Pancreas (tissue), 10 donors: ENCODE measurements around the gene TWIST2. TPM values are rescaled to one million over a fixed set of nuclear protein-coding genes. Genes with fewer than 3 reads are reported as not detected.

Source experiments
- ATAC-seq, 4 donors: fragments of 200-7000 bp; cut with Tn5 transposase; one replicate each; pipeline versions ENCODE4 v1.8.0 to v1.9.1; 2020; ENCODE audit warnings: mild to moderate bottlenecking in 4 of 4, moderate library complexity in 4 of 4
- DNase-seq, 6 donors: peaks; one replicate each; pipeline ENCODE4 v3.0.0-alpha.2; 2020
- FAIRE-seq: peaks from 2 replicates; lab custom pipeline; 2012; peaks lifted over from hg19 to GRCh38; lab: Jason Lieb, UNC
- H3K27ac ChIP-seq, 4 donors: fragments of 200-600 bp; sonication (generic); 1 replicate in 3 of 4; 2 replicates in 1 of 4; pipeline versions ENCODE4 v1.5.0 to v1.8.0; 2020
- H3K27me3 ChIP-seq, 4 donors: fragments of 200-600 bp; one replicate each; pipeline ENCODE4 v1.8.0; 2021
- H3K36me3 ChIP-seq, 3 donors: fragments of 200-600 bp; sonication (generic) in 1 of 3; one replicate each; pipeline versions ENCODE4 v1.5.0 to v1.8.0; 2020 to 2021
- H3K4me1 ChIP-seq, 3 donors: fragments of 200-600 bp; one replicate each; pipeline ENCODE4 v1.8.0; 2021
- H3K4me3 ChIP-seq, 4 donors: fragments of 200-600 bp; sonication (generic) in 2 of 4; one replicate each; pipeline versions ENCODE4 v1.5.0 to v1.8.0; 2020 to 2021
- H3K9me3 ChIP-seq, 4 donors: fragments of 200-600 bp; one replicate each; pipeline ENCODE4 v1.8.0; 2021
- CTCF ChIP-seq, 4 donors: fragments of 200-600 bp; sonication (generic) in 3 of 4; IDR thresholded peaks; one replicate each; pipeline versions ENCODE4 v1.5.0 to v1.8.0; 2021; ENCODE audit warnings: antibody characterized with exemption in 4 of 4
- WGBS, 2 donors: extraction: QIAGEN DNeasy Blood & Tissue Kit; methylation state at CpG; one replicate each; pipeline ENCODE4 v1.1.7; 2013; 5-methylcytosine and 5-hydroxymethylcytosine counted together
- intact Hi-C, 3 donors: fragments of 100-400 bp; cut with DNase I; formaldehyde crosslinking; loops; one replicate each; pipeline versions ENCODE4 v1.11.1 to v1.14.2; 2022
- polyA plus RNA-seq, 2 donors: library from polyadenylated mRNA; stranded (reverse); fragments of 200-250 nt; gene quantifications; one replicate each; pipeline ENCODE4 v1.2.3, GENCODE V29; 2013
- total RNA-seq, 6 donors: library from RNA; stranded (reverse); fragmentation: NEBNext Ultra II Directional in 4 of 6; extraction: Animal tissue kit (Norgen Biotek cat#: 25700) in 4 of 6; gene quantifications; one replicate each; pipeline versions ENCODE4 v1.2.1 to v1.2.4, GENCODE V29; 2021 to 2023
- donor health status: healthy with polysubstance abuse.
- donor health status: DM: no; HTN: no; CAD: no; lungs with moderate emphysema.
- donor health status: DM: no; HTN: no; CAD: no.
- donor health status: control.
- donor health status: control.
- donor health status: Bipolar disorder and iron deficiency.
- donor health status: DM: yes; HTN: yes; CAD: no.
- donor health status: DM: no; HTN: no; CAD: no.
- donor health status: DM: no; HTN: no; CAD: no.
- donor health status: DM: yes; HTN: yes; CAD: no.

The TWIST2 gene
- total and polyA plus RNA-seq, 8 donors = 0.31 to 3.0 (median 1.1) TPM

GRCh38 chr2:238831177-238831576, 16.7 kb upstream of the TWIST2 start:
- peaks cover 0 to 9% (median 0%) of the 10 kb centered on the region in 4 donors for H3K27me3 ChIP-seq
- H3K36me3 ChIP-seq = no peaks in the 10 kb centered on the region
- no peak overlapping the region for H3K27ac ChIP-seq
- DNase-seq (no peak), FAIRE-seq (no peak), ATAC-seq (no peak)
- no peak for TF ChIP-seq CTCF (IDR thresholded peaks at IDR 0.05)
- H3K9me3 ChIP-seq = no peaks in the 10 kb centered on the region
- no peaks in the 10 kb centered on the region for H3K4me1 ChIP-seq
- intact Hi-C loops = no loop called here
- no peak overlapping the region for H3K4me3 ChIP-seq
- WGBS, 2 donors = 27 to 41% methylated on average over 2 of the region's 2 CpGs

GRCh38 chr2:238834982-238835381, 12.9 kb upstream of the TWIST2 start:
- FAIRE-seq (no peak), ATAC-seq (no peak)

GRCh38 chr2:238835726-238836301, 12.1 kb upstream of the TWIST2 start:
- Histone ChIP-seq H3K9me3 (no peaks in the 10 kb centered on the region), H3K27me3 (no peaks in the 10 kb centered on the region), H3K4me1 (no peaks in the 10 kb centered on the region), H3K4me3 (no peak overlapping the region), H3K27ac (no peak overlapping the region), H3K36me3 (no peaks in the 10 kb centered on the region)
- no peak for TF ChIP-seq CTCF (IDR thresholded peaks at IDR 0.05)
- FAIRE-seq (no peak), ATAC-seq (no peak), DNase-seq (no peak)
- intact Hi-C loops = no loop called here
- 50 to 54% methylated on average over 7 of the region's 7 CpGs for WGBS, 2 donors

More at GRCh38 chr2:238834982-238835381, 12.9 kb upstream of the TWIST2 start:
- intact Hi-C loops = no loop called here
- peaks cover 0 to 2% (median 0%) of the 10 kb centered on the region in 4 donors for H3K27me3 ChIP-seq
- no peaks in the 10 kb centered on the region for H3K4me1 ChIP-seq
- 42 to 58% methylated on average over 3 of the region's 3 CpGs for WGBS, 2 donors
- H3K36me3 ChIP-seq = no peaks in the 10 kb centered on the region
- no peak for DNase-seq
- no peaks in the 10 kb centered on the region for H3K9me3 ChIP-seq
- TF ChIP-seq CTCF (IDR thresholded peaks at IDR 0.05) = no peak
- H3K4me3 ChIP-seq = no peak overlapping the region
- no peak overlapping the region for H3K27ac ChIP-seq

GRCh38 chr2:238838786-238839327, 9.0 kb upstream of the TWIST2 start:
- FAIRE-seq (no peak), DNase-seq (no peak), ATAC-seq (no peak)
- H3K4me3 ChIP-seq = no peak overlapping the region
- H3K4me1 ChIP-seq = no peaks in the 10 kb centered on the region
- no peak overlapping the region for H3K27ac ChIP-seq
- no peak for TF ChIP-seq CTCF (IDR thresholded peaks at IDR 0.05)
- H3K9me3 ChIP-seq = no peaks in the 10 kb centered on the region
- no peaks in the 10 kb centered on the region for H3K36me3 ChIP-seq
- H3K27me3 ChIP-seq = peaks cover 0 to 5% (median 0%) of the 10 kb centered on the region in 4 donors
- intact Hi-C loops = no loop called here

- TF ChIP-seq CTCF (IDR thresholded peaks at IDR 0.05) = no peak
- H3K27ac ChIP-seq = no peak overlapping the region
- WGBS, 2 donors = 84 to 85% methylated on average over 2 of the region's 2 CpGs
- no peak for FAIRE-seq
- no peak for ATAC-seq
- no peak for DNase-seq
- peaks cover 0 to 5% (median 0%) of the 10 kb centered on the region in 4 donors for H3K27me3 ChIP-seq
- H3K36me3 ChIP-seq = no peaks in the 10 kb centered on the region
- no peak overlapping the region for H3K4me3 ChIP-seq
- no peaks in the 10 kb centered on the region for H3K4me1 ChIP-seq
- H3K9me3 ChIP-seq = no peaks in the 10 kb centered on the region
- intact Hi-C loops = no loop called here
Observed at GRCh38 chr2:238839428-238839827, 8.5 kb upstream of the TWIST2 start.
